Neuronal stem cell (in vitro differentiated cells): Measurements from ENCODE around the gene GPD2.

ENCODE experiments used
- DNase-seq: peaks from one replicate; pipeline ENCODE4 v3.0.0-alpha.2; 2013; ENCODE audit warnings: low spot score
- H2AFZ ChIP-seq: one replicate; pipeline ENCODE4 v1.6.1; 2013; ENCODE audit warnings: mild to moderate bottlenecking, low read length, inconsistent platforms
- H2AK5ac ChIP-seq: 2 replicates; pipeline ENCODE4 v1.6.1; 2013; ENCODE audit warnings: low read depth, mild to moderate bottlenecking, inconsistent platforms, low read length, moderate library complexity, mixed read lengths
- H2BK120ac ChIP-seq: 2 replicates; pipeline ENCODE4 v1.6.1; 2013; ENCODE audit warnings: low read depth, mild to moderate bottlenecking, inconsistent platforms, low read length, moderate library complexity, mixed read lengths
- H2BK12ac ChIP-seq: one replicate; pipeline ENCODE4 v1.6.1; 2013; ENCODE audit warnings: low read length, inconsistent platforms
- H2BK15ac ChIP-seq: 2 replicates; pipeline ENCODE4 v1.6.1; 2013; ENCODE audit warnings: mild to moderate bottlenecking, low read length, inconsistent platforms, mixed read lengths
- H2BK5ac ChIP-seq: one replicate; pipeline ENCODE4 v1.6.1; 2013; ENCODE audit warnings: inconsistent platforms, mild to moderate bottlenecking, low read length, moderate library complexity
- H3K14ac ChIP-seq: one replicate; pipeline ENCODE4 v1.6.1; 2013; ENCODE audit warnings: low read length, inconsistent platforms
- H3K18ac ChIP-seq: 2 replicates; pipeline ENCODE4 v1.6.1; 2013; ENCODE audit warnings: low read length, inconsistent platforms
- H3K23ac ChIP-seq: 2 replicates; pipeline ENCODE4 v1.6.1; 2013; ENCODE audit warnings: low read depth, mild to moderate bottlenecking, mixed read lengths, low read length, inconsistent platforms; ENCODE audit not compliant: poor library complexity
- H3K27ac ChIP-seq: replicated peaks from 3 replicates; pipeline ENCODE4 v1.5.1; 2013; ENCODE audit warnings: low read length, inconsistent platforms
- H3K27me3 ChIP-seq, 3 experiments: 2 replicates each; pipeline ENCODE4 v1.6.1; 2013; ENCODE audit warnings: low read length in 3 of 3, mild to moderate bottlenecking in 2 of 3, inconsistent platforms in 1 of 3, low read depth in 1 of 3, mixed read lengths in 1 of 3, moderate library complexity in 1 of 3; ENCODE audit not compliant: control insufficient read depth in 3 of 3, insufficient read depth in 3 of 3
- H3K36me3 ChIP-seq, 2 donors: replicated peaks in 1 of 2; 2 replicates each; pipeline ENCODE4 v1.6.1; 2013; ENCODE audit warnings: low read length in 2 of 2; ENCODE audit not compliant: control insufficient read depth in 2 of 2, insufficient read depth in 2 of 2
- H3K4ac ChIP-seq: 2 replicates; pipeline ENCODE4 v1.6.1; 2013; ENCODE audit warnings: inconsistent platforms, mild to moderate bottlenecking, low read length, moderate library complexity
- H3K4me1 ChIP-seq, 2 donors: 1 replicate in 1 of 2; 2 replicates in 1 of 2; pipeline ENCODE4 v1.6.1; 2013; ENCODE audit warnings: low read length in 2 of 2, low read depth in 1 of 2; ENCODE audit not compliant: control insufficient read depth in 2 of 2, insufficient read depth in 1 of 2
- H3K4me2 ChIP-seq: one replicate; pipeline ENCODE4 v1.6.1; 2013; ENCODE audit warnings: mild to moderate bottlenecking, low read length, inconsistent platforms; ENCODE audit not compliant: insufficient read depth, poor library complexity, severe bottlenecking
- H3K4me3 ChIP-seq, 2 donors: 2 replicates each; pipeline ENCODE4 v1.5.1; 2013; ENCODE audit warnings: low read length in 2 of 2, mild to moderate bottlenecking in 2 of 2, inconsistent platforms in 1 of 2, moderate library complexity in 1 of 2
- H3K79me1 ChIP-seq: one replicate; pipeline ENCODE4 v1.6.1; 2013; ENCODE audit warnings: low read depth, mild to moderate bottlenecking, inconsistent platforms, low read length, moderate library complexity
- H3K9ac ChIP-seq: one replicate; pipeline ENCODE4 v1.6.1; 2013; ENCODE audit warnings: mild to moderate bottlenecking, low read depth, low read length, inconsistent platforms; ENCODE audit not compliant: poor library complexity
- H3K9me3 ChIP-seq, 2 donors: replicated peaks in 1 of 2; 2 replicates each; pipeline versions ENCODE3 to v1.6.1; 2013; ENCODE audit warnings: low read length in 2 of 2, mild to moderate bottlenecking in 2 of 2, inconsistent platforms in 1 of 2, low read depth in 1 of 2, mixed read lengths in 1 of 2, moderate library complexity in 1 of 2; ENCODE audit not compliant: control insufficient read depth in 2 of 2, insufficient read depth in 1 of 2
- H4K8ac ChIP-seq: one replicate; pipeline ENCODE4 v1.6.1; 2013; ENCODE audit warnings: low read depth, mild to moderate bottlenecking, inconsistent platforms, low read length, moderate library complexity
- H4K91ac ChIP-seq: one replicate; pipeline ENCODE4 v1.6.1; 2013; ENCODE audit warnings: low read length, low read depth, mild to moderate bottlenecking, inconsistent platforms; ENCODE audit not compliant: poor library complexity
- WGBS, 2 donors: extraction: QIAGEN DNeasy Blood & Tissue Kit; methylation state at CpG; one replicate each; pipeline ENCODE4 v1.1.7; 2013; ENCODE audit warnings: missing lambda C conversion rate in 2 of 2, mixed read lengths in 1 of 2; ENCODE audit not compliant: insufficient read length in 2 of 2, insufficient replicate concordance in 1 of 2; ENCODE audit errors: extremely low coverage in 2 of 2; 5-methylcytosine and 5-hydroxymethylcytosine counted together

Gene GPD2

GRCh38 chr2:156598563-156598962 lies 162.4 kb downstream of the GPD2 start:
- no peak overlapping the region for H4K8ac ChIP-seq
- H2AK5ac ChIP-seq = no peak overlapping the region
- no peak overlapping the region for H3K27ac ChIP-seq
- H3K4me2 ChIP-seq = no peak overlapping the region
- H3K4me3 ChIP-seq = no peak overlapping the region
- no peak overlapping the region for H4K91ac ChIP-seq
- H3K79me1 ChIP-seq = no peaks in the 10 kb centered on the region
- H3K4ac ChIP-seq = no peak overlapping the region
- H2BK5ac ChIP-seq = no peak overlapping the region
- H3K9me3 ChIP-seq = no peaks in the 10 kb centered on the region
- no peak overlapping the region for H2BK15ac ChIP-seq
- no peak overlapping the region for H2BK120ac ChIP-seq
- DNase-seq = no peak
- H3K36me3 ChIP-seq = no peaks in the 10 kb centered on the region
- no CpG with 5 or more reads among the region's 1 CpG for WGBS, 2 donors
- H3K14ac ChIP-seq = no peak overlapping the region
- no peaks in the 10 kb centered on the region for H3K27me3 ChIP-seq
- H3K23ac ChIP-seq = no peak overlapping the region
- no peak overlapping the region for H2BK12ac ChIP-seq
- no peak overlapping the region for H3K9ac ChIP-seq
- H2AFZ ChIP-seq = no peak overlapping the region
- H3K4me1 ChIP-seq = peaks cover 0 to 19% of the 10 kb centered on the region in 2 donors
- H3K18ac ChIP-seq = no peak overlapping the region

DNA sequence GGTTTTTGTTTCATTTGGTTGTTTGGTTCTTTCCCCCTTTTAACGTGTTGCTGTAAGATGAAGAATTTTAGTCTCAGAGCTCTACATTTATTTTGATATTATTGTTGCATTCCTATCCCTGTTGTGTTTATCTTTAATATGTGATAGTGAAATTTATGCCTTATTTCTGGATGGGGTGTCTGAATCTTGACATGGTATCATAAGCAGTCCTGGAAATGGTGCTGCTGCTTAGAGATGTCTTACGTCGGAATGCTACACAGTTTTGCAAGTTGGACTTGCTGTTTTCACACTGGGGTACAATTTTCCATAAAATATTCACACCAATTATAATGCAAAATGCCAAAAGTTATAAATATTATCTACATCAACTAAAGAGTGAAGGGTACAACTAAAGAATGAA lies 164.0 kb downstream of the GPD2 start:
- Histone ChIP-seq H3K18ac (no peak overlapping the region), H3K14ac (no peak overlapping the region), H2BK5ac (no peak overlapping the region), H3K4me1 (peaks cover 0 to 11% of the 10 kb centered on the region in 2 donors), H3K9ac (no peak overlapping the region), H3K79me1 (no peaks in the 10 kb centered on the region), H3K27me3 (no peaks in the 10 kb centered on the region), H3K4ac (no peak overlapping the region), H2AFZ (no peak overlapping the region), H3K36me3 (no peaks in the 10 kb centered on the region), H3K4me2 (no peak overlapping the region), H2AK5ac (no peak overlapping the region), H4K91ac (no peak overlapping the region), H4K8ac (no peak overlapping the region), H3K27ac (no peak overlapping the region), H2BK12ac (no peak overlapping the region), H3K4me3 (no peak overlapping the region), H3K23ac (no peak overlapping the region), H2BK120ac (no peak overlapping the region), H2BK15ac (no peak overlapping the region), H3K9me3 (no peaks in the 10 kb centered on the region)
- DNase-seq = no peak
- no CpG with 5 or more reads among the region's 3 CpGs for WGBS, 2 donors

DNA sequence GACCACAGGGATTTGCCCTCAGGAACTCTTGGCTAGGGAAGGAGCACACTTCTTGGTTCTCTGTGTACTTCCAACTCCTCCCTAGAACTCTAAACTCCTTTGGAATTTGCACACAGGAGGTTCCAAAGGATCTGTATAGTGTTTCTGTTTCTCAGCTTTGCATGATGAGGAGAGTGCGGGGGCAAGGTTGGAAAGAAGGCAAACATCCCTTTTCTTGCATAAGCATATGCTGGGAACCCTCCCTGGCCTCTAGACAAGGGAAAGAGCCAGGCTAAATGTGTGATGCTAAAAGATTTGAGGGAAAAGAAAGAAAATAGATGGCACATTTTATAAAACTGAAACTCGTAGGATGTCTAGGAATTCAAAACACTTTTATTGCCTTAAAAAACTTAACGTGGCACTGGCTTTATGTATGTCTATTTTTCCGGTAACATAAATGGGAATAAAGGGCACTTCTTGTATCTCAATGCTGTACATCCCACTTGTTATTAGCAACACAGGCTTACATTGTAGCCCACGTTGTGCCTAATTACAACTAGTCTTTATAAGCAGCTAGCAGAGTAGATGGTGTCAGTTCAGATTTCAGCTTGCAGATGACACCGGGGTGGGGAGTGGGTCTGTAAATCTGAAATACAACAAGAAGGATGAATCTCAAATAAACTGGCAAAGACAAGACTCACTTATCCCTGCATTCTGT lies 165.8 kb downstream of the GPD2 start:
- Histone ChIP-seq H3K36me3 (no peaks in the 10 kb centered on the region), H3K4me2 (no peak overlapping the region), H2BK5ac (no peak overlapping the region), H3K27me3 (no peaks in the 10 kb centered on the region), H2AK5ac (no peak overlapping the region), H3K79me1 (no peaks in the 10 kb centered on the region), H3K27ac (no peak overlapping the region), H3K9ac (no peak overlapping the region), H2BK120ac (no peak overlapping the region), H4K8ac (no peak overlapping the region), H3K4me1 (peaks cover 0 to 6% of the 10 kb centered on the region in 2 donors), H2BK15ac (no peak overlapping the region), H4K91ac (no peak overlapping the region), H3K9me3 (no peaks in the 10 kb centered on the region), H2AFZ (peak overlapping the region; percentile 66), H3K18ac (no peak overlapping the region), H3K14ac (no peak overlapping the region), H2BK12ac (no peak overlapping the region), H3K4ac (no peak overlapping the region), H3K23ac (no peak overlapping the region), H3K4me3 (no peak overlapping the region)
- no peak for DNase-seq
- WGBS, 2 donors = no CpG with 5 or more reads among the region's 6 CpGs

- no peak overlapping the region for H3K9ac ChIP-seq
- no peak overlapping the region for H2AK5ac ChIP-seq
- no peaks in the 10 kb centered on the region for H3K36me3 ChIP-seq
- no peak for DNase-seq
- no peaks in the 10 kb centered on the region for H3K27me3 ChIP-seq
- H3K4me3 ChIP-seq = no peak overlapping the region
- H3K23ac ChIP-seq = no peak overlapping the region
- H3K9me3 ChIP-seq = no peaks in the 10 kb centered on the region
- no peak overlapping the region for H2BK15ac ChIP-seq
- H3K27ac ChIP-seq = no peak overlapping the region
- no peak overlapping the region for H4K91ac ChIP-seq
- H3K79me1 ChIP-seq = no peaks in the 10 kb centered on the region
- H4K8ac ChIP-seq = no peak overlapping the region
- H3K4ac ChIP-seq = no peak overlapping the region
- H2AFZ ChIP-seq = no peak overlapping the region
- no peak overlapping the region for H2BK12ac ChIP-seq
- no peak overlapping the region for H2BK5ac ChIP-seq
- H3K14ac ChIP-seq = no peak overlapping the region
- no peak overlapping the region for H3K4me2 ChIP-seq
- no peak overlapping the region for H3K18ac ChIP-seq
- peaks cover 0 to 6% of the 10 kb centered on the region in 2 donors for H3K4me1 ChIP-seq
- no peak overlapping the region for H2BK120ac ChIP-seq
These were observed 166.4 kb downstream of the GPD2 start for GRCh38 chr2:156602552-156602933.
